Liver (tissue), 9 donors: Measurements from ENCODE around the gene REEP1. TPM values are rescaled to one million over a fixed set of nuclear protein-coding genes. Genes with fewer than 3 reads are reported as not detected.

ENCODE experiments used
- DNase-seq: peaks from one replicate; pipeline ENCODE4 v3.0.0-alpha.2; 2017; ENCODE audit warnings: low spot score
- H3K27ac ChIP-seq, 2 donors: one replicate each; pipeline ENCODE4 v1.7.0; 2013; ENCODE audit warnings: inconsistent platforms in 2 of 2, low read length in 2 of 2, control low read depth in 1 of 2, low read depth in 1 of 2, mild to moderate bottlenecking in 1 of 2
- H3K27me3 ChIP-seq, 4 donors: one replicate each; pipeline versions ENCODE4 v1.6.1 to v1.7.0; 2013; ENCODE audit warnings: low read length in 3 of 4, inconsistent platforms in 1 of 4, mild to moderate bottlenecking in 1 of 4, moderate library complexity in 1 of 4; ENCODE audit not compliant: control insufficient read depth in 4 of 4, insufficient read depth in 4 of 4
- H3K36me3 ChIP-seq, 4 donors: one replicate each; pipeline versions ENCODE4 v1.6.1 to v1.7.0; 2013; ENCODE audit warnings: low read length in 3 of 4, mild to moderate bottlenecking in 3 of 4, low read depth in 1 of 4, moderate library complexity in 1 of 4; ENCODE audit not compliant: control insufficient read depth in 4 of 4, insufficient read depth in 3 of 4
- H3K4me1 ChIP-seq, 4 donors: one replicate each; pipeline versions ENCODE4 v1.6.1 to v1.7.0; 2013; ENCODE audit warnings: low read length in 3 of 4, mild to moderate bottlenecking in 3 of 4, moderate library complexity in 1 of 4; ENCODE audit not compliant: control insufficient read depth in 4 of 4, insufficient read depth in 4 of 4
- H3K4me3 ChIP-seq, 3 donors: one replicate each; pipeline versions ENCODE4 v1.6.1 to v1.7.0; 2013; ENCODE audit warnings: low read length in 3 of 3, control low read depth in 1 of 3, low read depth in 1 of 3, mild to moderate bottlenecking in 1 of 3
- H3K9ac ChIP-seq, 2 donors: one replicate each; pipeline ENCODE4 v1.7.0; 2013; ENCODE audit warnings: low read length in 2 of 2, mild to moderate bottlenecking in 2 of 2, moderate library complexity in 2 of 2, control low read depth in 1 of 2, low read depth in 1 of 2
- H3K9me3 ChIP-seq, 4 donors: one replicate each; pipeline versions ENCODE4 v1.6.1 to v1.7.0; 2013; ENCODE audit warnings: low read length in 3 of 4; ENCODE audit not compliant: control insufficient read depth in 4 of 4
- ATF3 ChIP-seq: IDR thresholded peaks from 2 replicates; pipeline ENCODE4 v1.6.1; 2016; ENCODE audit warnings: antibody characterized with exemption
- CTCF ChIP-seq: fragments of 150-350 bp; IDR thresholded peaks from 2 replicates; pipeline ENCODE4 v1.5.1; 2017; ENCODE audit warnings: improper control_type of control experiment, low read depth, low read length; ENCODE audit not compliant: missing input control
- EGR1 ChIP-seq, 2 donors: IDR thresholded peaks; 2 replicates each; pipeline ENCODE4 v1.6.1; 2016 to 2018; ENCODE audit warnings: antibody characterized with exemption in 2 of 2, low read depth in 2 of 2
- FOXA1 ChIP-seq: IDR thresholded peaks from 2 replicates; pipeline ENCODE4 v1.6.1; 2016; ENCODE audit warnings: antibody characterized with exemption
- FOXA2 ChIP-seq: IDR thresholded peaks from 2 replicates; pipeline ENCODE4 v1.6.1; 2016; ENCODE audit warnings: antibody characterized with exemption
- GABPA ChIP-seq, 2 donors: IDR thresholded peaks in 1 of 2; conservative IDR thresholded peaks in 1 of 2; 2 replicates each; pipeline ENCODE4 v1.6.1; 2016; ENCODE audit warnings: antibody characterized with exemption in 2 of 2, mild to moderate bottlenecking in 1 of 2, moderate library complexity in 1 of 2
- HNF4A ChIP-seq, 2 donors: conservative IDR thresholded peaks; 2 replicates each; pipeline ENCODE4 v1.6.1; 2016; ENCODE audit warnings: antibody characterized with exemption in 2 of 2, mild to moderate bottlenecking in 2 of 2
- HNF4G ChIP-seq: IDR thresholded peaks from 2 replicates; pipeline ENCODE4 v1.6.1; 2016; ENCODE audit warnings: antibody characterized with exemption
- JUND ChIP-seq, 2 donors: IDR thresholded peaks; 2 replicates each; pipeline ENCODE4 v1.6.1; 2016; ENCODE audit warnings: antibody characterized with exemption in 2 of 2
- MAX ChIP-seq: IDR thresholded peaks from 2 replicates; pipeline ENCODE4 v1.6.1; 2016; ENCODE audit warnings: antibody characterized with exemption
- RAD21 ChIP-seq, 2 donors: IDR thresholded peaks; 2 replicates each; pipeline ENCODE4 v1.6.1; 2016; ENCODE audit warnings: antibody characterized with exemption in 2 of 2, mild to moderate bottlenecking in 2 of 2
- REST ChIP-seq: IDR thresholded peaks from 2 replicates; pipeline ENCODE4 v1.6.1; 2016; ENCODE audit warnings: antibody characterized with exemption, mild to moderate bottlenecking
- RXRA ChIP-seq, 2 donors: IDR thresholded peaks; 2 replicates each; pipeline ENCODE4 v1.6.1; 2017 to 2018; ENCODE audit warnings: antibody characterized with exemption in 2 of 2, mild to moderate bottlenecking in 1 of 2
- SP1 ChIP-seq: IDR thresholded peaks from 2 replicates; pipeline ENCODE4 v1.6.1; 2018; ENCODE audit warnings: antibody characterized with exemption, mild to moderate bottlenecking
- TAF1 ChIP-seq: conservative IDR thresholded peaks from 2 replicates; pipeline ENCODE4 v1.6.1; 2016; ENCODE audit warnings: antibody characterized with exemption, mild to moderate bottlenecking
- YY1 ChIP-seq: IDR thresholded peaks from 2 replicates; pipeline ENCODE4 v1.6.1; 2016; ENCODE audit warnings: antibody characterized with exemption, mild to moderate bottlenecking
- ZBTB33 ChIP-seq: IDR thresholded peaks from 2 replicates; pipeline ENCODE4 v1.6.1; 2016; ENCODE audit warnings: antibody characterized with exemption
- WGBS: extraction: QIAGEN DNeasy Blood & Tissue Kit; methylation state at CpG from one replicate; pipeline ENCODE4 v1.1.7; 2013; 5-methylcytosine and 5-hydroxymethylcytosine counted together
- polyA plus RNA-seq, 2 donors: library from polyadenylated mRNA; stranded (reverse) in 1 of 2; unstranded in 1 of 2; fragments of 200-250 nt in 1 of 2; fragments of >200 nt in 1 of 2; fragmentation: Nextera tagmentation in 1 of 2; extraction: Ambion mirVana in 1 of 2; gene quantifications; one replicate each; pipeline versions ENCODE4 v1.2.1 to v1.2.3, GENCODE V29; 2013 to 2015
- total RNA-seq, 2 donors: library from RNA; depleted of rRNA; stranded (reverse); fragments of >200 nt; gene quantifications; one replicate each; pipeline ENCODE4 v1.2.3, GENCODE V29; 2014
- donor health status: healthy.
- donor health status: healthy.
- donor health status: healthy.
- donor health status: healthy.
- donor health status: healthy.

Gene REEP1
- total and polyA plus RNA-seq, 4 donors: 0.46 to 1.7 (median 0.89) TPM

- 85% methylated on average over 8 of the region's 8 CpGs for WGBS
- Histone ChIP-seq H3K4me1 (no peaks in the 10 kb centered on the region), H3K27ac (no peak overlapping the region)
These were observed 42.4 kb downstream of the REEP1 start for GRCh38 chr2:86295066-86295465.

GRCh38 chr2:86293612-86294011, 43.8 kb downstream of the REEP1 start:
- Histone ChIP-seq H3K27me3 (no peaks in the 10 kb centered on the region), H3K9ac (no peak overlapping the region), H3K4me1 (no peaks in the 10 kb centered on the region), H3K27ac (no peak overlapping the region), H3K36me3 (no peaks in the 10 kb centered on the region), H3K4me3 (no peak overlapping the region), H3K9me3 (no peaks in the 10 kb centered on the region)
- TF ChIP-seq TAF1: no peak
- no peak for TF ChIP-seq SP1
- no peak for TF ChIP-seq RXRA (IDR thresholded peaks at IDR 0.05)
- TF ChIP-seq REST: no peak
- no peak for TF ChIP-seq YY1
- TF ChIP-seq MAX: no peak
- TF ChIP-seq HNF4A (conservative IDR thresholded peaks at IDR 0.05): no peak
- no peak for TF ChIP-seq ZBTB33
- no peak for TF ChIP-seq EGR1 (IDR thresholded peaks at IDR 0.05; ENCODE audit: low read depth in 2 of 2)
- TF ChIP-seq FOXA1: no peak
- TF ChIP-seq RAD21 (IDR thresholded peaks at IDR 0.05): no peak
- TF ChIP-seq GABPA (IDR thresholded peaks at IDR 0.05 in 1 of 2, conservative IDR thresholded peaks at IDR 0.05 in 1 of 2): no peak
- no peak for TF ChIP-seq ATF3
- no peak for TF ChIP-seq CTCF
- TF ChIP-seq HNF4G: no peak
- no peak for TF ChIP-seq FOXA2
- DNase-seq: no peak
- 59% methylated on average over 3 of the region's 3 CpGs for WGBS

More at GRCh38 chr2:86295066-86295465, 42.4 kb downstream of the REEP1 start:
- DNase-seq: no peak
- H3K27me3 ChIP-seq: no peaks in the 10 kb centered on the region
- no peak overlapping the region for H3K9ac ChIP-seq
- no peaks in the 10 kb centered on the region for H3K9me3 ChIP-seq
- H3K4me3 ChIP-seq: no peak overlapping the region
- H3K36me3 ChIP-seq: no peaks in the 10 kb centered on the region
- TF ChIP-seq HNF4G (no peak), JUND (IDR thresholded peaks at IDR 0.05) (no peak), RAD21 (IDR thresholded peaks at IDR 0.05) (no peak)
